Measurements from ENCODE around the gene KLHL36.

KLHL36 gene

DNA sequence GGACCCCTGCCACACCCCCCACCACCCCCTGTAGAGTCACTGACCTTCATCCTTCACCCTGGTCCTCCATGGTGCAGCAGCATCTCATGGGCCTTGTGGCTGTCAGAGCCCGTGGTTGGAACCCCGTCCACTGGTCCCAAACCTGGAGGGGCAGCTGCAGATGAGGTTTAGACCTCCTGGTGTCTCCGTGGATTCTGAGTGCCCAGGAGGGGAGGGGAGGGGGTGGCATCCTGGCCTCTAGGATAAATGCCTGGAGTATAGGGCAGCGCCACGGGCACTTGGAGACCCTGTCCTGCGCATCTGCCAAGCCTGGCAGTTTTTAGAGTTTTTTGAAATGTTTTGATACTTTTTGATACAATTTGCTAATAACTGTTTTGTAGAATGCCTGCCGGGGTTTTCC lies 17.5 kb downstream of the KLHL36 start:
- peaks cover 8% of the 10 kb centered on the region for H3K4me1 ChIP-seq (ENCODE audit: control insufficient read depth, insufficient read depth, low read length)
- no peaks in the 10 kb centered on the region for H3K27me3 ChIP-seq (ENCODE audit: control insufficient read depth, insufficient read depth, low read length)
- H3K9me3 ChIP-seq (ENCODE audit: control insufficient read depth, insufficient read depth, low read length): no peaks in the 10 kb centered on the region
- no peak overlapping the region for H3K4me3 ChIP-seq (ENCODE audit: low read depth, low read length)
- no peak overlapping the region for H3K9ac ChIP-seq (ENCODE audit: low read depth, low read length)
- peaks cover 10% of the 10 kb centered on the region for H3K36me3 ChIP-seq (ENCODE audit: control insufficient read depth, insufficient read depth, low read length)

GRCh38 chr16:84667600-84668309 lies 19.4 kb downstream of the KLHL36 start:
- Histone ChIP-seq H3K9ac (ENCODE audit: low read depth, low read length) (no peak overlapping the region), H3K27me3 (ENCODE audit: control insufficient read depth, insufficient read depth, low read length) (no peaks in the 10 kb centered on the region), H3K4me3 (ENCODE audit: low read depth, low read length) (no peak overlapping the region), H3K9me3 (ENCODE audit: control insufficient read depth, insufficient read depth, low read length) (no peaks in the 10 kb centered on the region), H3K4me1 (ENCODE audit: control insufficient read depth, insufficient read depth, low read length) (peaks cover 8% of the 10 kb centered on the region), H3K36me3 (ENCODE audit: control insufficient read depth, insufficient read depth, low read length) (no peaks in the 10 kb centered on the region)

DNA sequence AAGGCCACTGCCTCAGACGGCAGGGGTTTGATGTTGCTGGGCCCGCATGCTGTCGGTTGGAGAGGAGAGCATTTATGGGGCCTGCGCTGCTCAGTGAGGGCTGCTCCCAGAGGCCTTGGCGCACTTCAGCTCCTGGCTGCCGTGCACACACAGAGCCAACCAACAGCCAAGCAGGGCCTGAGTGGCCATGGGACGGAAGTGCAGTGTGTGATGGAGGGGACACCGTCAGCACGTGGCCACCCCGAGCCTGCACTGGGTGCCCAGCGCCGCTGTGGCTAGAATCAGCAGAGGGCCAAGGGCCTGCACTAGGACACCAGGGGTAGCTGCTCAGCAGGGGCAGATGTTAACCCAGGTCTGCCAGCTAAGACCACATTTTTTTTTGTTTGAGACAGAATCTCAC lies 21.8 kb downstream of the KLHL36 start:
- Histone ChIP-seq H3K4me3 (ENCODE audit: low read depth, low read length) (no peak overlapping the region), H3K27me3 (ENCODE audit: control insufficient read depth, insufficient read depth, low read length) (no peaks in the 10 kb centered on the region), H3K36me3 (ENCODE audit: control insufficient read depth, insufficient read depth, low read length) (no peaks in the 10 kb centered on the region), H3K9me3 (ENCODE audit: control insufficient read depth, insufficient read depth, low read length) (no peaks in the 10 kb centered on the region), H3K4me1 (ENCODE audit: control insufficient read depth, insufficient read depth, low read length) (peaks cover 8% of the 10 kb centered on the region), H3K9ac (ENCODE audit: low read depth, low read length) (no peak overlapping the region)

DNA sequence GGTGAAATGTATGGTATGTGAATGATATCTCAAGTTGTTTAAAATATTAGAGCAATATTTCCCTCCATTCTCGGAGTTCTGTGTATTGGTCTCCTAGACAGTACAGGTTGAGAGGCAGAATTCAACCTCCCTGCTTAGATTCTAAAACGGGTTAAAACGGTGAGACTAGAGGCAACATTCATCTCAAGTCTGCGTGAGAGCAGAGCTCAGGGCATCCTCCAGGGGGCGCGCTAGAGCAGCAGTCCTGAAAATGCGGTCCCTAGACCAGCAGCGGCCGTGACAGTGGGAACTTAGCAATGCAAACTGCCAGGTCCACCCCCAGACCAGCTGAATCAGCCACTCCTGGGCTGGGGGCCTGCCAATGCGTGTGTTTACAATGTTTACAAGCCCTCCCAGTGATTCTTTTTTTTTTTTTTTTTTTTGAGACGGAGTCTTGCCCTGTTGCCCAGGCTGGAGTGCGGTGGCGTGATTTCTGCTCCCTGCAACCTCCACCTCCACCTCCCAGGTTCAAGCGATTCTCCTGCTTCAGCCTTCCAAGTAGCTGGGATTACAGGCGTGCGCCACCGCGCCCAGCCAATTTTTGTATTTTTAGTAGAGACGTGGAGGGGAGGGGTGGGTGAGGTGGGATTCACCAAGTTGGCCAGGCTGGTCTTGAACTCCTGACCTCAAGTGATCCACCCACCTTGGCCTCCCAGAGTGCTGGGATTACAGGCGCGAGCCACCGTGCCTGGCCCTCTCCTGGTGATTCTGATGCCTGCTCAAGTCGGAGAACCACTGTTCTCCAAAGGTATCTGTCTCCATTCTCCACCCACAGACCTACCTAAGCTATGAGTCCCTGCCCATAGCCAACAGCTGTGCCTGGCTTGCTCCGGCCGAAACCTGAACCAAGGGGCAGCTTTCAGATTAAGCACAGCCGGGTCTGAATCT lies 24.2 kb downstream of the KLHL36 start:
- no peak overlapping the region for H3K4me3 ChIP-seq (ENCODE audit: low read depth, low read length)
- H3K4me1 ChIP-seq (ENCODE audit: control insufficient read depth, insufficient read depth, low read length): peaks cover 8% of the 10 kb centered on the region
- no peaks in the 10 kb centered on the region for H3K9me3 ChIP-seq (ENCODE audit: control insufficient read depth, insufficient read depth, low read length)
- no peaks in the 10 kb centered on the region for H3K27me3 ChIP-seq (ENCODE audit: control insufficient read depth, insufficient read depth, low read length)
- no peaks in the 10 kb centered on the region for H3K36me3 ChIP-seq (ENCODE audit: control insufficient read depth, insufficient read depth, low read length)
- H3K9ac ChIP-seq (ENCODE audit: low read depth, low read length): no peak overlapping the region

DNA sequence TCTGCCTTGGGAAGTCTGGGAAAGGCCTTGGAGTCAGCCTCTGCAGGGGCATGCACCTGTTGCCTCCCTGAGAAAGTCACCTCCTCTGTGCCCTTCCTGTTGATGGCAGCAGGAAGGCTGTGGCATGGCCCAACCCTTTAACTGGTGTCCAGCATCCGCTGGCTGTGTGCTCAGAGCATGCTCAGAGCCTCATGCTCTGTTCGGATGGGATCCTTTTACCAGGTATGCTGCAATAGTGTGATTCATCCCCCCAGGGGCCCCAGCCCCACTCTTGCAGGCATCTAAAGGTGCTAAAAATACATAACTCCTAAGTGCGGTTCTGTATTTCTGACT lies 24.9 kb downstream of the KLHL36 start:
- H3K36me3 ChIP-seq (ENCODE audit: control insufficient read depth, insufficient read depth, low read length): no peaks in the 10 kb centered on the region

DNA sequence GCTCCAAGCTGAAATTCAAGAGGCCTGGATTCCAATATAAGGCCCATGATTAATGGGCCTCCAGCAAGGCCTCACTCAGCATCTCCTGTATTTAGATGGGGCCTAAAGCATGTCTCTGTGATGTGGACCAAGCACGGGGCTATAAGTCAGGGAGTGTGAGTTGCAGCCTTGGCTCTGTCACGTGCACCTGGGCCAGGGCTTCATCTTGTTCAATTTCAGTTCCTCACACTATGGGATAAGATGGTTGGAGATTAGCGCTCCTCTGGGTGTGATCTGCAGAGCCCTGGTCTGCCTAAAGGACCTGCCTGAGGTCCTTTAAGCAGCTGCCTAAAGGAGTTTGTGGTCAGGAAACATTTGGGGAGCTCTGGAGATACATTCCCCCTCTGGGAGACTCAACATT lies 25.2 kb downstream of the KLHL36 start:
- peaks cover 8% of the 10 kb centered on the region for H3K4me1 ChIP-seq (ENCODE audit: control insufficient read depth, insufficient read depth, low read length)
- H3K9me3 ChIP-seq (ENCODE audit: control insufficient read depth, insufficient read depth, low read length): no peaks in the 10 kb centered on the region
- no peaks in the 10 kb centered on the region for H3K27me3 ChIP-seq (ENCODE audit: control insufficient read depth, insufficient read depth, low read length)
- H3K36me3 ChIP-seq (ENCODE audit: control insufficient read depth, insufficient read depth, low read length): no peaks in the 10 kb centered on the region
- H3K4me3 ChIP-seq (ENCODE audit: low read depth, low read length): no peak overlapping the region
- no peak overlapping the region for H3K9ac ChIP-seq (ENCODE audit: low read depth, low read length)

More for the DNA sequence above, 24.9 kb downstream of the KLHL36 start:
- H3K4me1 ChIP-seq (ENCODE audit: control insufficient read depth, insufficient read depth, low read length): peaks cover 10% of the 10 kb centered on the region
- H3K27me3 ChIP-seq (ENCODE audit: control insufficient read depth, insufficient read depth, low read length): no peaks in the 10 kb centered on the region
- no peaks in the 10 kb centered on the region for H3K9me3 ChIP-seq (ENCODE audit: control insufficient read depth, insufficient read depth, low read length)
- no peak overlapping the region for H3K9ac ChIP-seq (ENCODE audit: low read depth, low read length)
- H3K4me3 ChIP-seq (ENCODE audit: low read depth, low read length): no peak overlapping the region

DNA sequence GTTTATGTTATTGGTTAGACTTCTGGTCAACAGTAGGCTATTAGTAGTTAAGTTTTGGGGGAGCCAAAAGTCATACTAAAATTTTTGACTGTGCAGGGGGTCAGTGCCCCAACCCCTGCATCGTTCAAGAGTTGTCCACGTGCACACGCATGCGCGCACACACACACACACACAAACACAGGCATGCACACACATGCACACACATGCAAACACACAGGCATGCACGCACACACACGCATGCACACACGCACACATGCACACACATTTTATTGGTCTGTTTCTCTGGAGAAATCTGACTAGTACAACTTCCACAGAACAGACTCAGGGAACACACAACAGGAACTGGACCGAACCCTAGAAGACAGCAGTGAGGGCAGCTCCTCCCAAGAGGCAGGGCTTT lies 27.1 kb downstream of the KLHL36 start:
- no peaks in the 10 kb centered on the region for H3K9me3 ChIP-seq (ENCODE audit: control insufficient read depth, insufficient read depth, low read length)
- H3K4me3 ChIP-seq (ENCODE audit: low read depth, low read length): no peak overlapping the region
- H3K36me3 ChIP-seq (ENCODE audit: control insufficient read depth, insufficient read depth, low read length): no peaks in the 10 kb centered on the region
- no peaks in the 10 kb centered on the region for H3K27me3 ChIP-seq (ENCODE audit: control insufficient read depth, insufficient read depth, low read length)
- H3K4me1 ChIP-seq (ENCODE audit: control insufficient read depth, insufficient read depth, low read length): peaks cover 8% of the 10 kb centered on the region
- H3K9ac ChIP-seq (ENCODE audit: low read depth, low read length): no peak overlapping the region

- H3K9me3 ChIP-seq (ENCODE audit: control insufficient read depth, insufficient read depth, low read length): no peaks in the 10 kb centered on the region
- H3K4me1 ChIP-seq (ENCODE audit: control insufficient read depth, insufficient read depth, low read length): peaks cover 8% of the 10 kb centered on the region
- no peaks in the 10 kb centered on the region for H3K36me3 ChIP-seq (ENCODE audit: control insufficient read depth, insufficient read depth, low read length)
- H3K27me3 ChIP-seq (ENCODE audit: control insufficient read depth, insufficient read depth, low read length): no peaks in the 10 kb centered on the region
- H3K9ac ChIP-seq (ENCODE audit: low read depth, low read length): no peak overlapping the region
- no peak overlapping the region for H3K4me3 ChIP-seq (ENCODE audit: low read depth, low read length)
Measured at GRCh38 chr16:84675884-84676283, 27.6 kb downstream of the KLHL36 start.

DNA sequence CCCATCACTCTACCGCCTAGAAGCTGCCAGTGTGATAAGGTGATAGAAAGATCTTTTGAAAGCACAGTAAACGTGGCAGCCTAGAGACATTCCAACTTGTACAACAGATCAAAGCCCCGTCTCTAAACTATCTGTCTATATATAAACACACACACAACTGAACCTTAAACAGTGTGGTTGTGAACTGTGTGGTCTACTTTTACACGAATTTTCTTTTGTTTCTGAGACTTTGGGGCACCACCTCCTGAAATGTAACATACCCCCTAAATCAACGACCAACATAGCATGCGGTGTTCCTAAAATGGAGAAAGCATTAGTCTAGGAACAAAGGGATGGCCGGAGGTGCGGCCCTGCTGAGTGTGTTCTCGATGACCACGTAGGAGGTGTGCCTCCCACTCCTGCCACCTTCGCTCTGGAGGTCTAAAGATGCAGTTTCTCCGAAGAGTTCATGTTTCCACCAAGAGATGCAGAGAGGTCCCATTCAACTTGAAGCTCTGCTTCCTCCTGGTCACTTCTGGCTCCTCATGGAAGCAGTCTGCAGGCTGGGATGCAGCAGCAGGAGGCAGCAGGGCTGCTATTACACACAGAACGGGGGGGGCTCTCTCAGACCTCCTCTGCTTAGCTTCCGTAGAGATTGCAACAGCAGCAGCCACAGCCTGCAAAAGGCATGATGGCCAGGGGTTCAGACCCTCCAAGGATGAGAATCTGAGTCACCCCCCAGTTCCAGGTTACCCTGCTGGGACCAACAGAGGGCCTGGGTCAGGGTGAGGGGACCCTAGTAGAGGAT lies 28.9 kb downstream of the KLHL36 start:
- Histone ChIP-seq H3K27me3 (ENCODE audit: control insufficient read depth, insufficient read depth, low read length) (no peaks in the 10 kb centered on the region), H3K36me3 (ENCODE audit: control insufficient read depth, insufficient read depth, low read length) (no peaks in the 10 kb centered on the region), H3K4me1 (ENCODE audit: control insufficient read depth, insufficient read depth, low read length) (peaks cover 8% of the 10 kb centered on the region), H3K9ac (ENCODE audit: low read depth, low read length) (no peak overlapping the region), H3K9me3 (ENCODE audit: control insufficient read depth, insufficient read depth, low read length) (no peaks in the 10 kb centered on the region), H3K4me3 (ENCODE audit: low read depth, low read length) (no peak overlapping the region)

DNA sequence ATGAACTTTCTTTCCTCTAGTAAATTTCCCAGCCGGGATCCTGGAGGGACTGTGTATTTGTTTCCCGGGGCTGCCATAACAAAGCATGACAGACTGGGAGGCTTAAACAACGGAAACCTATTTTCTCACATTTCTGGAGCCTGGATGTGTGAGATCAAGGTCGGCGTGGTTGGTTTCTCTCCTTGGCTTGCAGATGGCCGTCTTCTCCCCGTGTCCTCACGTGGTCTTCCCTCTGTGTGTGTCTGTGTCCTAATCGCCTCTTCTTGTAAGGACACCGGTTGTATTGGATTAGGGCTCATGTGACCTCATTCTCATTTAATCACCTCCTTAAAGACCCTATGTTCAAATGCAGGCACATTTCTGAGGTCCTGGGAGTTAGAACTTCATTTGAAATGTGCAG lies 29.5 kb downstream of the KLHL36 start:
- peaks cover 8% of the 10 kb centered on the region for H3K4me1 ChIP-seq (ENCODE audit: control insufficient read depth, insufficient read depth, low read length)
- no peaks in the 10 kb centered on the region for H3K27me3 ChIP-seq (ENCODE audit: control insufficient read depth, insufficient read depth, low read length)
- no peak overlapping the region for H3K4me3 ChIP-seq (ENCODE audit: low read depth, low read length)
- no peaks in the 10 kb centered on the region for H3K9me3 ChIP-seq (ENCODE audit: control insufficient read depth, insufficient read depth, low read length)
- H3K9ac ChIP-seq (ENCODE audit: low read depth, low read length): no peak overlapping the region
- no peaks in the 10 kb centered on the region for H3K36me3 ChIP-seq (ENCODE audit: control insufficient read depth, insufficient read depth, low read length)

DNA sequence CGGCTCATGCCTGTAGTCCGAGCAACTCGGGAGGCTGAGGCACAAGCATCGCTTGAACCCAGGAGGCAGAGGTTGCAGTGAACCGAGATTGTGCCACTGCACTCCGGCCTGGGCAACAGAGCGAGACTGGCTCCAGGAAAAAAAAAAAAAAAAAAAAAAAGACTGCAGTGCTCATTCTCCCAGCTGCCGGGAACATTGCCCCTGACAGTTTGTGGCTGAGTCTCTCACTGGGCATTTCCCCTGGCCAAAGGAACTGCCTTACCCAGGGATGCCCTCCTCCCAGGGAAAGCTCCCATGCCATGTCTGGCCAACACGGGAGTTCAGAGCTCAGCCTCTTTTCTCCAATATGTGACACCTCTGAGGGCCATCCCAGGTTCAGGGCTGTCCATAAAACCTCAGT lies 30.2 kb downstream of the KLHL36 start:
- Histone ChIP-seq H3K27me3 (ENCODE audit: control insufficient read depth, insufficient read depth, low read length) (no peaks in the 10 kb centered on the region), H3K4me1 (ENCODE audit: control insufficient read depth, insufficient read depth, low read length) (peaks cover 10% of the 10 kb centered on the region), H3K4me3 (ENCODE audit: low read depth, low read length) (no peak overlapping the region), H3K9ac (ENCODE audit: low read depth, low read length) (no peak overlapping the region), H3K9me3 (ENCODE audit: control insufficient read depth, insufficient read depth, low read length) (no peaks in the 10 kb centered on the region), H3K36me3 (ENCODE audit: control insufficient read depth, insufficient read depth, low read length) (no peaks in the 10 kb centered on the region)

All from iPS-15b (cell line).